GM23338 (cell line): ENCODE results near the gene ESR1. TPM values are rescaled to one million over a fixed set of nuclear protein-coding genes. Genes with fewer than 3 reads are reported as not detected.
A peak's percentile ranks its signal among the peaks of the same experiment; 100 is the strongest.

Experiments
- ATAC-seq: fragments of 200-7000 bp; cut with Tn5 transposase; 3 replicates; pipeline ENCODE4 v1.9.1; 2020
- DNase-seq: peaks from one replicate; pipeline ENCODE4 v3.0.0-alpha.2; 2015; ENCODE audit warnings: low spot score
- H2AFZ ChIP-seq: fragments of 200-600 bp; sonication (generic); 2 replicates; pipeline ENCODE4 v1.8.0; 2016; ENCODE audit warnings: antibody characterized with exemption, mild to moderate bottlenecking, moderate library complexity
- H3F3A ChIP-seq: fragments of 200-600 bp; sonication (generic); replicated peaks from 2 replicates; pipeline ENCODE4 v1.8.0; 2017; ENCODE audit warnings: antibody characterized with exemption, mixed run types, low read depth
- H3K27ac ChIP-seq: fragments of 200-600 bp; sonication (generic); 2 replicates; pipeline ENCODE4 v1.6.1; 2016; ENCODE audit warnings: low read depth
- H3K27me3 ChIP-seq: fragments of 200-600 bp; sonication (generic); 2 replicates; pipeline ENCODE4 v1.8.0; 2016; ENCODE audit warnings: mild to moderate bottlenecking, mixed run types, moderate library complexity; ENCODE audit not compliant: insufficient read depth
- H3K36me3 ChIP-seq: fragments of 200-600 bp; sonication (generic); 2 replicates; pipeline ENCODE4 v1.8.0; 2016; ENCODE audit warnings: mild to moderate bottlenecking; ENCODE audit not compliant: insufficient read depth
- H3K4me1 ChIP-seq: fragments of 200-600 bp; sonication (generic); 2 replicates; pipeline ENCODE4 v1.8.0; 2016; ENCODE audit warnings: mild to moderate bottlenecking, moderate library complexity; ENCODE audit not compliant: insufficient read depth
- H3K4me2 ChIP-seq: fragments of 200-600 bp; sonication (generic); 2 replicates; pipeline ENCODE4 v1.7.1; 2017; ENCODE audit warnings: mixed run types
- H3K4me3 ChIP-seq: fragments of 200-600 bp; sonication (generic); 2 replicates; pipeline ENCODE4 v1.6.1; 2016; ENCODE audit warnings: mixed run types
- H3K79me2 ChIP-seq: fragments of 200-600 bp; sonication (generic); replicated peaks from 2 replicates; pipeline ENCODE4 v1.8.0; 2017; ENCODE audit warnings: mild to moderate bottlenecking; ENCODE audit not compliant: insufficient read depth
- H3K9me2 ChIP-seq: fragments of 200-600 bp; sonication (generic); 2 replicates; pipeline ENCODE4 v1.8.0; 2017; ENCODE audit not compliant: insufficient read depth
- H4K20me1 ChIP-seq: fragments of 200-600 bp; sonication (generic); replicated peaks from 2 replicates; pipeline ENCODE4 v1.8.0; 2017; ENCODE audit warnings: mild to moderate bottlenecking; ENCODE audit not compliant: insufficient read depth
- H3K27ac Mint-ChIP-seq: 2 replicates; pipeline ENCODE4 v1.8.0; 2020; ENCODE audit warnings: inconsistent platforms, mild to moderate bottlenecking, moderate library complexity, mixed read lengths
- H3K27me3 Mint-ChIP-seq: 3 replicates; pipeline ENCODE4 v1.8.0; 2022; ENCODE audit warnings: low read depth, mild to moderate bottlenecking, moderate library complexity, mixed read lengths, inconsistent platforms; ENCODE audit not compliant: insufficient read depth, poor library complexity
- H3K36me3 Mint-ChIP-seq: 3 replicates; pipeline ENCODE4 v1.8.0; 2021; ENCODE audit warnings: low read depth, mild to moderate bottlenecking, inconsistent platforms, moderate library complexity, mixed read lengths
- H3K4me1 Mint-ChIP-seq: 3 replicates; pipeline ENCODE4 v1.8.0; 2020; ENCODE audit warnings: mild to moderate bottlenecking, inconsistent platforms, mixed read lengths
- H3K4me3 Mint-ChIP-seq: 3 replicates; pipeline ENCODE4 v1.8.0; 2021; ENCODE audit warnings: moderate library complexity, mild to moderate bottlenecking, inconsistent platforms, mixed read lengths
- H3K9me3 Mint-ChIP-seq: 3 replicates; pipeline ENCODE4 v1.8.0; 2020; ENCODE audit warnings: moderate library complexity, mild to moderate bottlenecking, inconsistent platforms, mixed read lengths
- CREB1 ChIP-seq: fragments of 250-450 bp; sonication (Bioruptor Pico); IDR thresholded peaks from 2 replicates; pipeline ENCODE4 v1.5.0; 2020; ENCODE audit warnings: low read depth, mild to moderate bottlenecking, moderate library complexity
- EZH2 ChIP-seq: fragments of 200-600 bp; sonication (generic); IDR thresholded peaks from one replicate; pipeline ENCODE4 v1.8.0; 2017; ENCODE audit warnings: antibody characterized with exemption, mild to moderate bottlenecking, low read depth; ENCODE audit not compliant: unreplicated experiment
- EZH2phosphoT487 ChIP-seq: fragments of 200-600 bp; sonication (generic); IDR thresholded peaks from one replicate; pipeline ENCODE4 v1.8.1; 2018; ENCODE audit warnings: antibody characterized with exemption; ENCODE audit not compliant: unreplicated experiment
- JUNB ChIP-seq: IDR thresholded peaks from one replicate; pipeline ENCODE4 v1.6.1; 2016; ENCODE audit warnings: antibody characterized with exemption; ENCODE audit not compliant: unreplicated experiment
- NANOG ChIP-seq: IDR thresholded peaks from 2 replicates; pipeline ENCODE4 v1.6.1; 2016; ENCODE audit warnings: antibody characterized with exemption, borderline replicate concordance
- POLR2AphosphoS5 ChIP-seq: IDR thresholded peaks from 2 replicates; pipeline ENCODE4 v1.6.1; 2016; ENCODE audit warnings: antibody characterized with exemption, low read depth
- STAT1 ChIP-seq: IDR thresholded peaks from one replicate; pipeline ENCODE4 v1.6.1; 2016; ENCODE audit warnings: antibody characterized with exemption; ENCODE audit not compliant: unreplicated experiment
- ZNF331 ChIP-seq: fragments of 250-450 bp; sonication (Bioruptor Pico); IDR thresholded peaks from 2 replicates; pipeline ENCODE4 v1.5.0; 2020; ENCODE audit warnings: low read depth, mild to moderate bottlenecking, moderate library complexity
- polyA plus RNA-seq: library from polyadenylated mRNA; unstranded; fragments of >200 nt; fragmentation: Nextera tagmentation; extraction: Ambion mirVana; gene quantifications from 2 replicates; pipeline ENCODE4 v1.2.1, GENCODE V29; 2016
- total RNA-seq: library from RNA; depleted of rRNA; stranded (reverse); fragments of >200 nt; shearing (Covaris generic); gene quantifications from 2 replicates; pipeline ENCODE4 v1.2.3, GENCODE V29; 2014
- TF ChIP-seq, protein P1 (sequence below): IDR thresholded peaks from 2 replicates; pipeline ENCODE4 v1.6.1; 2016; ENCODE audit warnings: antibody characterized with exemption
- TF ChIP-seq, protein P2 (sequence below), 2 experiments: fragments of 200-600 bp in 1 of 2; sonication (generic) in 1 of 2; conservative IDR thresholded peaks; 2 replicates each; pipeline versions ENCODE4 v1.5.1 to v1.6.1; 2016 to 2017; ENCODE audit warnings: antibody characterized with exemption in 2 of 2, low read depth in 2 of 2, mild to moderate bottlenecking in 2 of 2, moderate library complexity in 1 of 2
- TF ChIP-seq, protein P3 (sequence below): IDR thresholded peaks from one replicate; pipeline ENCODE4 v1.6.1; 2018; ENCODE audit warnings: antibody characterized with exemption; ENCODE audit not compliant: unreplicated experiment

ESR1 gene
- total and polyA plus RNA-seq, 2 experiments from 2014 or later, result 0.94 TPM; not detected in 1

DNA sequence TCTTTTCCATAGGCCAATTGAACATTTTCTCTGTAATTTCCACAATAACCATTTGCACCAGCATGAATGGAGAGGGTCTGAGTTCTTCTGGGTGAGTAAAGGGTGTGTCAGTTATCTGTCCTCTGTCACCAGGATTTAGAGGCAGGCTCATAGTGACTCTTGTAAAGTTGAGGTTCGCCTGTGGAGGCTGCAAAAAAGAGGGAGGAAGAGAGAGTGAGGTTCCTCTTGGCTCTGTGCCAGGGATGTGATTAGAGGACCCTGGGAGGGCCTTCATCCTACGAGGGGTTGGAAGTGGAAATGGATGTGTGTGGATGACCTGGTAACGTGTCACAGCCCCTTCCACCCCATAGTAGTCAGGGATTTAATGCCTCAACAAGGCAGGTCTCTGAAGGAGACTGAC, 242.0 kb downstream of the ESR1 start:
- peaks cover 9% of the 10 kb centered on the region; the same call in 2 of the 3 replicates for H3K4me1 Mint-ChIP-seq
- no peaks in the 10 kb centered on the region for H3K27me3 ChIP-seq
- no peaks in the 10 kb centered on the region for H3K36me3 ChIP-seq
- no peaks in the 10 kb centered on the region for H3K9me2 ChIP-seq
- no peak overlapping the region for H3K4me3 ChIP-seq
- 0 out of 2 replicates have a peak overlapping the region, but pooled peaks have one; percentile 63 for H3K27ac Mint-ChIP-seq
- no peaks in the 10 kb centered on the region for H3K9me3 Mint-ChIP-seq
- peak overlapping the region; percentile 48; the same call in 1 of the 2 replicates for H3K4me2 ChIP-seq
- no peak for DNase-seq
- no peak overlapping the region for H3K27ac ChIP-seq
- H3K27me3 Mint-ChIP-seq, result peaks cover 1% of the 10 kb centered on the region
- peak overlapping the region; percentile 63 for H2AFZ ChIP-seq
- no peaks in the 10 kb centered on the region for H3K79me2 ChIP-seq
- no peak for TF ChIP-seq EZH2phosphoT487
- TF ChIP-seq, protein P1, sequence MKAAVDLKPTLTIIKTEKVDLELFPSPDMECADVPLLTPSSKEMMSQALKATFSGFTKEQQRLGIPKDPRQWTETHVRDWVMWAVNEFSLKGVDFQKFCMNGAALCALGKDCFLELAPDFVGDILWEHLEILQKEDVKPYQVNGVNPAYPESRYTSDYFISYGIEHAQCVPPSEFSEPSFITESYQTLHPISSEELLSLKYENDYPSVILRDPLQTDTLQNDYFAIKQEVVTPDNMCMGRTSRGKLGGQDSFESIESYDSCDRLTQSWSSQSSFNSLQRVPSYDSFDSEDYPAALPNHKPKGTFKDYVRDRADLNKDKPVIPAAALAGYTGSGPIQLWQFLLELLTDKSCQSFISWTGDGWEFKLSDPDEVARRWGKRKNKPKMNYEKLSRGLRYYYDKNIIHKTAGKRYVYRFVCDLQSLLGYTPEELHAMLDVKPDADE, result no peak
- TF ChIP-seq ZNF331, result no peak
- TF ChIP-seq, protein P2, sequence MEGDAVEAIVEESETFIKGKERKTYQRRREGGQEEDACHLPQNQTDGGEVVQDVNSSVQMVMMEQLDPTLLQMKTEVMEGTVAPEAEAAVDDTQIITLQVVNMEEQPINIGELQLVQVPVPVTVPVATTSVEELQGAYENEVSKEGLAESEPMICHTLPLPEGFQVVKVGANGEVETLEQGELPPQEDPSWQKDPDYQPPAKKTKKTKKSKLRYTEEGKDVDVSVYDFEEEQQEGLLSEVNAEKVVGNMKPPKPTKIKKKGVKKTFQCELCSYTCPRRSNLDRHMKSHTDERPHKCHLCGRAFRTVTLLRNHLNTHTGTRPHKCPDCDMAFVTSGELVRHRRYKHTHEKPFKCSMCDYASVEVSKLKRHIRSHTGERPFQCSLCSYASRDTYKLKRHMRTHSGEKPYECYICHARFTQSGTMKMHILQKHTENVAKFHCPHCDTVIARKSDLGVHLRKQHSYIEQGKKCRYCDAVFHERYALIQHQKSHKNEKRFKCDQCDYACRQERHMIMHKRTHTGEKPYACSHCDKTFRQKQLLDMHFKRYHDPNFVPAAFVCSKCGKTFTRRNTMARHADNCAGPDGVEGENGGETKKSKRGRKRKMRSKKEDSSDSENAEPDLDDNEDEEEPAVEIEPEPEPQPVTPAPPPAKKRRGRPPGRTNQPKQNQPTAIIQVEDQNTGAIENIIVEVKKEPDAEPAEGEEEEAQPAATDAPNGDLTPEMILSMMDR (conservative IDR thresholded peaks at IDR 0.05; ENCODE audit: low read depth in 2 of 2), result no peak
- TF ChIP-seq POLR2AphosphoS5, result no peak
- no peak for TF ChIP-seq STAT1
- no peak for TF ChIP-seq JUNB
- no peak for TF ChIP-seq NANOG
- no peak for TF ChIP-seq CREB1 (CRISPR knock-in tag)
- TF ChIP-seq EZH2, result no peak
- H3K4me3 Mint-ChIP-seq, result no peak overlapping the region
- no peaks in the 10 kb centered on the region for H3K36me3 Mint-ChIP-seq
- no peaks in the 10 kb centered on the region for H4K20me1 ChIP-seq
- H3K4me1 ChIP-seq, result peaks cover 9% of the 10 kb centered on the region; the same call in 1 of the 2 replicates
- H3F3A ChIP-seq, result no peaks in the 10 kb centered on the region
- ATAC-seq, result no peak

DNA sequence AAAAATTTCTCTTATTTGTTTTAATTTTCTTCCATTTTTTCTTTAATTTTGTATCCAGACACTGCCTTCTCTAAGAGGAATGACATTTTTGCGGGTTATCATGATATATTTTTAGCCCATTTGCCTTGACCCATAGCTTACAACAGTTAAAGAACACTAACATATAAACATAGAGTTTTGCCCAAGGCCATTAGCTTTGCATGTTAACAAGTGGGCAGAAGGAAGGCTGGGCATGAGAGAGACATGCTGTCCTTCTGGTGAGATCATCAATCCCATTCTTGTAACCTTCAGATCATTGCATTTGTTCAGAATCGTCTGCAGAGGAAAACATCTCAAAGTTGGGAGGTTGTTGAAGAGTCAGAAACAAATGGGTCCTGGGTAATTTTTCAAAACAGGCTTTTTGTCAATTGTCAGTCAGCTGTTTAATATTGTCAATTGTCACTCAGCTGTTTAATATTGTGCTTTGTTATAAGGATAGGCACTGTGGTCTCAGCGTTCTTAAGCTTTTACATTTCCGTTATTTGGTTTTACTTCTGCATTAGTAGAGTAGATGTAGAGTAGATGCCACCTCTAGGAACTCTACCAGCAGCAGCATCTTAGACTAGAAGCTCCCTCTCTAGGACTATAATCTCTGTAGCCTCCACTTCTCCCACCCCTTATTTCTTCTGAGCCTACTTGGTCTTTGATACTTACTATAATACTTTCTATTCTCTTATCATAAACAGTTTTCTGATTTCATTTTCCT, 243.1 kb downstream of the ESR1 start:
- H3K27ac Mint-ChIP-seq, result no peak overlapping the region
- TF ChIP-seq ZNF331, result no peak
- TF ChIP-seq, protein P3, sequence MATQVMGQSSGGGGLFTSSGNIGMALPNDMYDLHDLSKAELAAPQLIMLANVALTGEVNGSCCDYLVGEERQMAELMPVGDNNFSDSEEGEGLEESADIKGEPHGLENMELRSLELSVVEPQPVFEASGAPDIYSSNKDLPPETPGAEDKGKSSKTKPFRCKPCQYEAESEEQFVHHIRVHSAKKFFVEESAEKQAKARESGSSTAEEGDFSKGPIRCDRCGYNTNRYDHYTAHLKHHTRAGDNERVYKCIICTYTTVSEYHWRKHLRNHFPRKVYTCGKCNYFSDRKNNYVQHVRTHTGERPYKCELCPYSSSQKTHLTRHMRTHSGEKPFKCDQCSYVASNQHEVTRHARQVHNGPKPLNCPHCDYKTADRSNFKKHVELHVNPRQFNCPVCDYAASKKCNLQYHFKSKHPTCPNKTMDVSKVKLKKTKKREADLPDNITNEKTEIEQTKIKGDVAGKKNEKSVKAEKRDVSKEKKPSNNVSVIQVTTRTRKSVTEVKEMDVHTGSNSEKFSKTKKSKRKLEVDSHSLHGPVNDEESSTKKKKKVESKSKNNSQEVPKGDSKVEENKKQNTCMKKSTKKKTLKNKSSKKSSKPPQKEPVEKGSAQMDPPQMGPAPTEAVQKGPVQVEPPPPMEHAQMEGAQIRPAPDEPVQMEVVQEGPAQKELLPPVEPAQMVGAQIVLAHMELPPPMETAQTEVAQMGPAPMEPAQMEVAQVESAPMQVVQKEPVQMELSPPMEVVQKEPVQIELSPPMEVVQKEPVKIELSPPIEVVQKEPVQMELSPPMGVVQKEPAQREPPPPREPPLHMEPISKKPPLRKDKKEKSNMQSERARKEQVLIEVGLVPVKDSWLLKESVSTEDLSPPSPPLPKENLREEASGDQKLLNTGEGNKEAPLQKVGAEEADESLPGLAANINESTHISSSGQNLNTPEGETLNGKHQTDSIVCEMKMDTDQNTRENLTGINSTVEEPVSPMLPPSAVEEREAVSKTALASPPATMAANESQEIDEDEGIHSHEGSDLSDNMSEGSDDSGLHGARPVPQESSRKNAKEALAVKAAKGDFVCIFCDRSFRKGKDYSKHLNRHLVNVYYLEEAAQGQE, result no peak
- TF ChIP-seq CREB1 (CRISPR knock-in tag), result no peak
- TF ChIP-seq STAT1, result no peak
- TF ChIP-seq, protein P2 (conservative IDR thresholded peaks at IDR 0.05; ENCODE audit: low read depth in 2 of 2), result no peak

More for the DNA sequence above, 243.1 kb downstream of the ESR1 start:
- DNase-seq (no peak), ATAC-seq (no peak)
- H2AFZ ChIP-seq, result no peak overlapping the region
- no peaks in the 10 kb centered on the region for H3K27me3 ChIP-seq
- no peaks in the 10 kb centered on the region for H3K36me3 ChIP-seq
- no peaks in the 10 kb centered on the region for H3F3A ChIP-seq
- H3K79me2 ChIP-seq, result no peaks in the 10 kb centered on the region
- H3K36me3 Mint-ChIP-seq, result no peaks in the 10 kb centered on the region
- H3K9me2 ChIP-seq, result 0 out of 2 replicates have a peak, but pooled peaks cover 6% of the 10 kb centered on the region
- peaks cover 9% of the 10 kb centered on the region; the same call in 2 of the 3 replicates for H3K4me1 Mint-ChIP-seq
- no peak overlapping the region for H3K27ac ChIP-seq
- no peak overlapping the region for H3K4me3 Mint-ChIP-seq
- no peak overlapping the region for H3K4me3 ChIP-seq
- no peak overlapping the region for H3K4me2 ChIP-seq
- no peaks in the 10 kb centered on the region for H3K9me3 Mint-ChIP-seq
- H3K4me1 ChIP-seq, result peaks cover 9% of the 10 kb centered on the region; the same call in 1 of the 2 replicates
- H3K27me3 Mint-ChIP-seq, result peaks cover 1% of the 10 kb centered on the region
- H4K20me1 ChIP-seq, result no peaks in the 10 kb centered on the region
